GM12878 (cell line): Measurements from ENCODE around the gene MEOX1. TPM values are rescaled to one million over a fixed set of nuclear protein-coding genes. Genes with fewer than 3 reads are reported as not detected.

ENCODE experiments used
- ATAC-seq: fragments of 200-7000 bp; cut with Tn5 transposase; 3 replicates; pipeline ENCODE4 v1.9.1; 2020; ENCODE audit warnings: mild to moderate bottlenecking, moderate library complexity
- BruUV-seq: library from RNA; stranded (reverse); fragments of 400-500 nt; replicated peaks from 2 replicates; lab custom pipeline; 2021; lab: Mats Ljungman, UMichigan
- CTCF ChIA-PET: fragments of 300-600 bp; sonication (Branson Sonifier 250); formaldehyde crosslinking; extraction: SDS; loops from one replicate; lab custom pipeline; 2021; ENCODE audit warnings: inconsistent platforms; lab: Yijun Ruan, JAX
- POLR2A ChIA-PET: fragments of 350-600 bp; formaldehyde crosslinking; extraction: SDS; loops from one replicate; lab custom pipeline; 2021; ENCODE audit warnings: inconsistent platforms; lab: Charles Lee
- RAD21 ChIA-PET: fragments of 300-600 bp; sonication (Branson Sonifier 250); formaldehyde crosslinking; loops from one replicate; lab custom pipeline; 2023; ENCODE audit warnings: antibody characterized with exemption; ENCODE audit not compliant: unreplicated experiment; lab: Charles Lee
- SMC1A ChIA-PET: fragments of 300-600 bp; sonication (Branson Sonifier 250); formaldehyde crosslinking; loops from one replicate; lab custom pipeline; 2023; ENCODE audit not compliant: unreplicated experiment, uncharacterized antibody; lab: Charles Lee
- DNase-seq: peaks from one replicate; pipeline ENCODE4 v3.0.0-alpha.2; 2011; ENCODE audit warnings: low read depth, low spot score
- FAIRE-seq: peaks from 3 replicates; lab custom pipeline; 2011; peaks lifted over from hg19 to GRCh38; lab: Jason Lieb, UNC
- H2AFZ ChIP-seq: 2 replicates; pipeline ENCODE4 v1.6.0; 2011; ENCODE audit warnings: low read depth, low read length, control low read depth; ENCODE audit not compliant: control insufficient read depth
- H3K27ac ChIP-seq: 2 replicates; pipeline ENCODE4 v1.5.1; 2011; ENCODE audit warnings: control low read depth; ENCODE audit not compliant: control insufficient read depth, insufficient read depth
- H3K27me3 ChIP-seq, 2 experiments: replicated peaks in 1 of 2; 2 replicates each; pipeline versions ENCODE4 v1.6.0 to v1.6.1; 2011; ENCODE audit warnings: low read length in 1 of 2; ENCODE audit not compliant: control insufficient read depth in 2 of 2, insufficient read depth in 2 of 2
- H3K36me3 ChIP-seq, 2 experiments: 2 replicates each; pipeline ENCODE4 v1.5.1; 2011; ENCODE audit warnings: low read length in 1 of 2; ENCODE audit not compliant: control insufficient read depth in 2 of 2, insufficient read depth in 2 of 2
- H3K4me1 ChIP-seq: 2 replicates; pipeline ENCODE4 v1.6.1; 2011; ENCODE audit warnings: mild to moderate bottlenecking, low read length, moderate library complexity, mixed read lengths; ENCODE audit not compliant: control insufficient read depth, insufficient read depth
- H3K4me2 ChIP-seq: 2 replicates; pipeline ENCODE4 v1.6.0; 2011; ENCODE audit warnings: control low read depth; ENCODE audit not compliant: control insufficient read depth, insufficient read depth
- H3K4me3 ChIP-seq: fragments of 200-600 bp; sonication (generic); 2 replicates; pipeline ENCODE4 v1.5.1; 2016
- H3K79me2 ChIP-seq: 2 replicates; pipeline ENCODE4 v1.6.0; 2011; ENCODE audit warnings: low read length; ENCODE audit not compliant: control insufficient read depth, insufficient read depth
- H3K9ac ChIP-seq: 2 replicates; pipeline ENCODE4 v1.8.0; 2011; ENCODE audit warnings: low read length, control low read depth, mixed read lengths; ENCODE audit not compliant: control insufficient read depth, insufficient read depth
- H3K9me3 ChIP-seq: replicated peaks from 3 replicates; pipeline ENCODE4 v1.5.1; 2011; ENCODE audit warnings: mild to moderate bottlenecking, low read length; ENCODE audit not compliant: control insufficient read depth, insufficient read depth
- H4K20me1 ChIP-seq: 2 replicates; pipeline ENCODE4 v1.6.0; 2011; ENCODE audit not compliant: control insufficient read depth, insufficient read depth
- ATF7 ChIP-seq: fragments of 450-650 bp; IDR thresholded peaks from 2 replicates; pipeline ENCODE4 v1.6.1; 2016; ENCODE audit warnings: low read depth, mild to moderate bottlenecking
- BHLHE40 ChIP-seq, 2 experiments: fragments of 450-650 bp in 1 of 2; IDR thresholded peaks; 2 replicates each; pipeline ENCODE4 v1.6.1; 2011 to 2017; ENCODE audit warnings: low read depth in 2 of 2, borderline replicate concordance in 1 of 2, improper control_type of control experiment in 1 of 2, low read length in 1 of 2, mild to moderate bottlenecking in 1 of 2
- CHD2 ChIP-seq: IDR thresholded peaks from 2 replicates; pipeline ENCODE4 v1.6.1; 2011; ENCODE audit warnings: low read depth, low read length, improper control_type of control experiment, borderline replicate concordance
- CREB1 ChIP-seq: IDR thresholded peaks from 2 replicates; pipeline ENCODE4 v1.6.1; 2012; ENCODE audit warnings: low read depth, mild to moderate bottlenecking, inconsistent platforms
- CREM ChIP-seq: IDR thresholded peaks from 2 replicates; pipeline ENCODE4 v1.6.1; 2014; ENCODE audit warnings: antibody characterized with exemption, low read depth
- NFIC ChIP-seq: IDR thresholded peaks from 2 replicates; pipeline ENCODE4 v1.6.1; 2012; ENCODE audit warnings: low read depth, mild to moderate bottlenecking, inconsistent platforms, low read length, moderate library complexity
- NFXL1 ChIP-seq: fragments of 450-650 bp; IDR thresholded peaks from 2 replicates; pipeline ENCODE4 v1.6.1; 2017; ENCODE audit warnings: antibody characterized with exemption, mild to moderate bottlenecking, borderline replicate concordance
- NR2C2 ChIP-seq: IDR thresholded peaks from 2 replicates; pipeline ENCODE4 v1.6.1; 2011; ENCODE audit warnings: borderline replicate concordance, low read depth; ENCODE audit not compliant: control insufficient read depth, insufficient read length
- PKNOX1 ChIP-seq: fragments of 450-650 bp; IDR thresholded peaks from 2 replicates; pipeline ENCODE4 v1.6.1; 2016; ENCODE audit warnings: mild to moderate bottlenecking
- POLR2AphosphoS5 ChIP-seq: IDR thresholded peaks from 2 replicates; pipeline ENCODE4 v1.6.1; 2011; ENCODE audit warnings: mild to moderate bottlenecking, low read length, inconsistent platforms
- RAD51 ChIP-seq: fragments of 450-650 bp; IDR thresholded peaks from 2 replicates; pipeline ENCODE4 v1.6.1; 2016; ENCODE audit warnings: moderate library complexity, mild to moderate bottlenecking, inconsistent platforms
- RELB ChIP-seq: fragments of 450-650 bp; IDR thresholded peaks from 2 replicates; pipeline ENCODE4 v1.6.1; 2017; ENCODE audit warnings: low read depth, mild to moderate bottlenecking, moderate library complexity
- SMAD5 ChIP-seq: IDR thresholded peaks from 2 replicates; pipeline ENCODE4 v1.6.1; 2016; ENCODE audit warnings: antibody characterized with exemption, low read depth
- SMC3 ChIP-seq: IDR thresholded peaks from 2 replicates; pipeline ENCODE4 v1.6.1; 2011; ENCODE audit warnings: low read length, improper control_type of control experiment, borderline replicate concordance
- STAT3 ChIP-seq: IDR thresholded peaks from 2 replicates; pipeline ENCODE4 v1.6.1; 2011; ENCODE audit warnings: low read depth, low read length, improper control_type of control experiment
- TBL1XR1 ChIP-seq: IDR thresholded peaks from 2 replicates; pipeline ENCODE4 v1.6.1; 2012; ENCODE audit warnings: low read depth, low read length, improper control_type of control experiment
- YY1 ChIP-seq: IDR thresholded peaks from 2 replicates; pipeline ENCODE4 v1.6.1; 2011; ENCODE audit warnings: low read depth, mild to moderate bottlenecking, low read length
- ZNF622 ChIP-seq: fragments of 450-650 bp; IDR thresholded peaks from 2 replicates; pipeline ENCODE4 v1.6.1; 2017; ENCODE audit warnings: mild to moderate bottlenecking, inconsistent platforms
- ZSCAN29 ChIP-seq: fragments of 450-650 bp; IDR thresholded peaks from 2 replicates; pipeline ENCODE4 v1.6.1; 2017; ENCODE audit warnings: mild to moderate bottlenecking, moderate library complexity
- ZZZ3 ChIP-seq: IDR thresholded peaks from 2 replicates; pipeline ENCODE4 v1.6.1; 2011; ENCODE audit warnings: low read depth; ENCODE audit not compliant: control insufficient read depth, insufficient read length
- WGBS: methylation state at CpG from one replicate; pipeline ENCODE4 v1.1.6; 2016; ENCODE audit warnings: low lambda C conversion rate; ENCODE audit not compliant: insufficient replicate concordance, insufficient coverage; ENCODE audit errors: missing lambda C conversion rate; 5-methylcytosine and 5-hydroxymethylcytosine counted together
- in situ Hi-C: fragments of 300-500 bp; cut with MboI; formaldehyde crosslinking; loops from 9 replicates; pipeline ENCODE4 v1.14.3; 2018; ENCODE audit warnings: mixed read lengths
- intact Hi-C: fragments of 100-400 bp; cut with micrococcal nuclease; formaldehyde crosslinking; loops from one replicate; pipeline ENCODE4 v1.14.2; 2022; ENCODE audit not compliant: unreplicated experiment
- polyA plus RNA-seq, 11 experiments: library from polyadenylated mRNA; depleted of rRNA in 4 of 11; unstranded in 6 of 11; stranded (reverse) in 5 of 11; fragments of >200 nt; fragmentation: Nextera tagmentation in 4 of 11; fragmentation: Illumina TruSeq in 1 of 11; extraction: Ambion mirVana in 4 of 11; extraction: Trizol in 1 of 11; gene quantifications; 1 replicate in 1 of 11; 2 replicates in 10 of 11; pipeline versions ENCODE4 v1.2.1 to v1.2.3, GENCODE V29; 2011 to 2016; ENCODE audit warnings: inconsistent platforms in 2 of 11, missing spikeins in 2 of 11, low read depth in 1 of 11
- total RNA-seq, 4 experiments: library from RNA; depleted of rRNA in 3 of 4; stranded (reverse); fragments of >200 nt in 3 of 4; fragmentation: Illumina TruSeq in 1 of 4; extraction: Trizol in 1 of 4; gene quantifications; 2 replicates each; pipeline versions ENCODE4 v1.2.1 to v1.2.3, GENCODE V29; 2013 to 2021

The MEOX1 gene
- total and polyA plus RNA-seq, 10 of the 15 experiments (the other 5 are each of a cell fraction or from before 2014, with no cell fraction given), result 0.19 to 9.4 (median 0.46) TPM

- no peak overlapping the region for H3K4me3 ChIP-seq
- in situ Hi-C loops, result no loop called here
- H3K27ac ChIP-seq, result no peak overlapping the region
- TF ChIP-seq ZZZ3, result no peak
- no peak for TF ChIP-seq SMC3
- no peak for TF ChIP-seq NFIC
- no peak for TF ChIP-seq RELB
- no peak for TF ChIP-seq POLR2AphosphoS5
- TF ChIP-seq CREM, result no peak
- no peak for TF ChIP-seq ATF7
- TF ChIP-seq CHD2, result no peak
- no peak for TF ChIP-seq ZSCAN29
- TF ChIP-seq NFXL1, result no peak
- TF ChIP-seq ZNF622, result no peak
- no peak for TF ChIP-seq RAD51
- TF ChIP-seq TBL1XR1, result no peak
- no peak for TF ChIP-seq CREB1
- TF ChIP-seq STAT3, result no peak
- TF ChIP-seq SMAD5, result no peak
- TF ChIP-seq BHLHE40 (IDR thresholded peaks at IDR 0.05; ENCODE audit: borderline replicate concordance in 1 of 2, low read depth in 2 of 2, low read length in 1 of 2), result no peak
- no peak for TF ChIP-seq YY1
- no peak for TF ChIP-seq NR2C2
- no peak for TF ChIP-seq PKNOX1
- H3K36me3 ChIP-seq, result no peaks in the 10 kb centered on the region
- FAIRE-seq (no peak), DNase-seq (no peak), ATAC-seq (no peak)
- H3K27me3 ChIP-seq, result no peaks in the 10 kb centered on the region
- ChIA-PET RAD21 (no interaction called here), CTCF (interaction anchor here (1.4 to 1.9 kb wide), 2 partner anchors 36 to 61 kb away, joined by 5 to 8 read pairs; no protein-coding TSS in a partner anchor), SMC1A (interaction anchor here (0.8 to 1.3 kb wide), 3 partner anchors 21 to 61 kb away, joined by 3 to 5 read pairs (median 4); no protein-coding TSS in a partner anchor), POLR2A (interaction anchor here (1.1 kb wide), 1 partner anchor 115 kb away, joined by 3 read pairs; no protein-coding TSS in a partner anchor)
- no peak overlapping the region for H2AFZ ChIP-seq
- no peaks in the 10 kb centered on the region for H3K79me2 ChIP-seq
- no peaks in the 10 kb centered on the region for H3K4me1 ChIP-seq
- no TSS peak for BruUV-seq
- 31% methylated on average over 13 of the region's 13 CpGs for whole genome bisulfite sequencing
- no peaks in the 10 kb centered on the region for H3K9me3 ChIP-seq
- H3K9ac ChIP-seq, result no peak overlapping the region
- H3K4me2 ChIP-seq, result no peak overlapping the region
- H4K20me1 ChIP-seq, result no peaks in the 10 kb centered on the region; the same call in 1 of the 2 replicates
- intact Hi-C loops, result no loop called here
These were observed 24.0 kb downstream of the MEOX1 start for GRCh38 chr17:43637563-43638323.
